ENCODE results near the gene SPTBN1.

SPTBN1 gene

DNA sequence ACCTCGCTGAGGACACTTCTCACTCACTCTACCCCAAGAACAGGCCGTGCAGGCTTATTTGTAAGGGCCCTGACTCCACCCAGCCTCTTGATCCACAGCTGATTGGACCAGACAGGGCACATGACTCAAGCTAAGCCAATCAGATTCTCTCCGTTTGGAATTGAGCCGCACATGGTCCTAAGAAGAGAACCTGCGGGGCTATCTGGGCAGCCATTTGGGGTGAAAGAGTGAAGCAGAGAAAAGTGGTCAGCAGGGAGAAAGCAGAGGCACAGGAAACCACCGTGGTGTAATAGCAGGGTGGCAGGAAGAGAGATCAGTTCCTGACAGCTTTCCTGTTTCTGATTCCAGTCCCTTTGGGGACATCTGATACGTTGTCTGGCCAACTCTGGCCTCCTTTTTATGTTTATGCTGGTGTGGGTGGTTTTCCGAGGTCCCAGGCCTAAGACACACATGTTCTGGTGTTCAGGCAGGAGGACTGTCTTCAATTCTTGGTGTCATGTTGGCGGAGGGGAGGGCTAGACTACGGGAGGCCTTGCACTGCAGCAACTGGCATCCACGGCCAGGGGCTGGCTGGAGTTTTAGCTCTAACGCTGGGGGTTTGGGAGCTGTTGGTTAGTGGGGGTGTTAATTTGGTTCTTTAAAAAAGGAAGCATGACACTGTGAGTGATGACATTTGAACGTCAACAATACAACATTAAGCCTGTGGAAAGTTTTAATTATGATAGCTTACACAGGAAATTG is 26.1 kb upstream of the SPTBN1 start:
- TF ChIP-seq FOXK2 (IDR thresholded peaks at IDR 0.05) = no peak
- no peak for TF ChIP-seq HDGF (IDR thresholded peaks at IDR 0.05; ENCODE audit: borderline replicate concordance)
- no peak for TF ChIP-seq FOXA1 (IDR thresholded peaks at IDR 0.05)
- no peak for TF ChIP-seq SUZ12 (IDR thresholded peaks at IDR 0.05)
- TF ChIP-seq PKNOX1 (IDR thresholded peaks at IDR 0.05) = no peak
- TF ChIP-seq ZNF384 (IDR thresholded peaks at IDR 0.05) = no peak
- TF ChIP-seq ARNT (IDR thresholded peaks at IDR 0.05) = no peak
- TF ChIP-seq L3MBTL2 (conservative IDR thresholded peaks at IDR 0.05) = no peak
- no peak for TF ChIP-seq SP1 (IDR thresholded peaks at IDR 0.05)
- TF ChIP-seq TARDBP (IDR thresholded peaks at IDR 0.05) = no peak
- no peak for TF ChIP-seq ELF4 (IDR thresholded peaks at IDR 0.05)
- TF ChIP-seq CTBP1 (IDR thresholded peaks at IDR 0.05; ENCODE audit: borderline replicate concordance) = no peak
- no peak for TF ChIP-seq FOXM1 (IDR thresholded peaks at IDR 0.05; ENCODE audit: borderline replicate concordance)
- TF ChIP-seq LEF1 (IDR thresholded peaks at IDR 0.05; ENCODE audit: borderline replicate concordance) = no peak
- no peak for TF ChIP-seq BHLHE40 (IDR thresholded peaks at IDR 0.05; ENCODE audit: borderline replicate concordance)
- no peak for TF ChIP-seq NFRKB (IDR thresholded peaks at IDR 0.05)
- DNase-seq (ENCODE audit: extremely low spot score) = no peak
- CTCF ChIA-PET = no interaction called here
- POLR2A ChIA-PET = no interaction called here

DNA sequence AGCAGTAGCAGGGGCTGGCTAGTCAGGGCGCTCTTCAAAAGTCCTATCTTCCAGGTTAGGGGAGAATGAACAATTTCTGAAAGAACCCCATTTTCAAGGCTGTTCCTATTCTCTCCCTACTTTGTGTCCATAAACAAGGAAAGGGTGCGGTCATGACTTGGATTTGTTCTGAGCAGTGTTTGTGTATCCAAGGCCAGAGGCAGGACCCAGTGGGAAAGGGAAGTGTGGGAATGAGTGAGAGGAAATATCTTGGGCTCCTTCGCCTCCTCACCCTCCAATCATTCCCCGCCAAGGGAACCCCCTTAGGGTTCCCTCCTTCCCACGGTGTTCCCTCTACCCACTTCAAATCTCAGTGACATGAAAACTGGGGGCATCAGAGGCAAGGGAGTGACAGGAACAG is 25.5 kb upstream of the SPTBN1 start:
- CTCF ChIA-PET = no interaction called here
- POLR2A ChIA-PET = no interaction called here
- no peak for DNase-seq (ENCODE audit: extremely low spot score)
- TF ChIP-seq NFRKB (IDR thresholded peaks at IDR 0.05) (no peak), L3MBTL2 (conservative IDR thresholded peaks at IDR 0.05) (no peak), PKNOX1 (IDR thresholded peaks at IDR 0.05) (no peak), HDGF (IDR thresholded peaks at IDR 0.05; ENCODE audit: borderline replicate concordance) (no peak), SP1 (IDR thresholded peaks at IDR 0.05) (no peak), FOXA1 (IDR thresholded peaks at IDR 0.05) (no peak), BHLHE40 (IDR thresholded peaks at IDR 0.05; ENCODE audit: borderline replicate concordance) (no peak), FOXM1 (IDR thresholded peaks at IDR 0.05; ENCODE audit: borderline replicate concordance) (no peak), ZNF384 (IDR thresholded peaks at IDR 0.05) (no peak), ELF4 (IDR thresholded peaks at IDR 0.05) (no peak), LEF1 (IDR thresholded peaks at IDR 0.05; ENCODE audit: borderline replicate concordance) (no peak), TARDBP (IDR thresholded peaks at IDR 0.05) (no peak), SUZ12 (IDR thresholded peaks at IDR 0.05) (no peak), ARNT (IDR thresholded peaks at IDR 0.05) (no peak)

DNA sequence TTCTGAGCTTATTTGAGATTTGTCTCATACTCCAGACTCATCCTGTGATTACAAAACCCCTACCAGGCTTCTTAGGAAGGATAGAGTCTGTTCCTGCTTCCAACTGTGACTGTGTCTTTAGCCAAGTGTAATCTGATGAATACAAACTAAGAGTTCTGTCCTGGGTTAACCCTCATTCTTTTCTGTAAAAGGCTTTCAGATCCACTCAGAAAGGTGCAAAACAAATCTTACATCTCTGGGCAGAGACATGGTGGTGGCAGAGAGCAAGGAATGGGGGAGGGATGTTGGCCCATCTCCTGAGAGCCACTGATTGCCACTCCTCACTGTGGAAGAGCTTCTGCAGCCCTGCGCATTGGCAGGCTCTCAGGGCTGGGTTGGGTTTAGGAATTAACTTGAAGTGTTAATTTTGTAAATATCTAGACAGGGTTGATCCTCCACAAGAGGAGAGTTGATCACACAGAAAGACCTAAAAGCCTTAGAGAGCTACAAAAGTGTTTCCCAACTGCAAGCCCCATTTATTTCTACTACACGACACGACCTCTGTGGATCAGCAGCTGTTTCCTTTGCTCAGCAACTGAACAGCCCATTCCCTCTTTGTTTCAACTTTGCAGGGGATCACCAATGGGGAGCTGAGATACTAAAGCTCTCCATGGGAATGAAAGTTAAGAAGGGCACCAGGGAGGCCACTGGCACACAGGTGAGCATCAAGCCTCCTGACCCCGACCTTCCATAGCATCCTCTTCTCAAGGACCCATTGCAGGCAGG is 23.7 kb upstream of the SPTBN1 start:
- no peak for DNase-seq (ENCODE audit: extremely low spot score)
- CTCF ChIA-PET = no interaction called here
- TF ChIP-seq CTBP1 (IDR thresholded peaks at IDR 0.05; ENCODE audit: borderline replicate concordance) (no peak), HDGF (IDR thresholded peaks at IDR 0.05; ENCODE audit: borderline replicate concordance) (no peak), L3MBTL2 (conservative IDR thresholded peaks at IDR 0.05) (no peak), LEF1 (IDR thresholded peaks at IDR 0.05; ENCODE audit: borderline replicate concordance) (no peak), SP1 (IDR thresholded peaks at IDR 0.05) (no peak), NFRKB (IDR thresholded peaks at IDR 0.05) (no peak), ARNT (IDR thresholded peaks at IDR 0.05) (no peak), ZNF384 (IDR thresholded peaks at IDR 0.05) (no peak), BHLHE40 (IDR thresholded peaks at IDR 0.05; ENCODE audit: borderline replicate concordance) (no peak), TARDBP (IDR thresholded peaks at IDR 0.05) (no peak), FOXK2 (IDR thresholded peaks at IDR 0.05) (no peak)

DNA sequence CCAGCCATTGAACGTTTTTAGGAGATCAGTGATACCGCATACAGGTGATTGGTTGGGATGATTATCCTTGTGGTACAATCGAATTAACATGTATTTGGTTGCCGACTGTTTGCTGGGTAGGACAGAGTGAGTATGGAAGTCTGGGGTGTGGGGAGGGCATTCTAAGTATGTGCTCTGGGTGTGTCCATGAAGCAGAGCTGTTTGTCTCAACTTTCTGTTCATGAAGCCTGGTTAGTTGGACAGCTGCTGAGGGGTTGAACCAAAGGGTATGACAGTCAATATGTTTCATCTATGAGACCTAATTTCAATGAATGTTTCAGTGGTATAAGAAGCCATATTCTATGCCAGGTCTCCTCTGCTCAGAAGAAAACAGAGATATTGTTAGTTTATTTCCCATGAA is 21.9 kb upstream of the SPTBN1 start:
- CTCF ChIA-PET = interaction anchor here (0.7 kb wide), 1 partner anchor 19 kb away, joined by 5 read pairs; no protein-coding TSS in a partner anchor
- TF ChIP-seq TARDBP (IDR thresholded peaks at IDR 0.05) (no peak), LEF1 (IDR thresholded peaks at IDR 0.05; ENCODE audit: borderline replicate concordance) (no peak), FOXM1 (IDR thresholded peaks at IDR 0.05; ENCODE audit: borderline replicate concordance) (no peak), SP1 (IDR thresholded peaks at IDR 0.05) (no peak), ARNT (IDR thresholded peaks at IDR 0.05) (no peak), L3MBTL2 (conservative IDR thresholded peaks at IDR 0.05) (no peak), HDGF (IDR thresholded peaks at IDR 0.05; ENCODE audit: borderline replicate concordance) (no peak), NFRKB (IDR thresholded peaks at IDR 0.05) (no peak), ZNF384 (IDR thresholded peaks at IDR 0.05) (no peak), SUZ12 (IDR thresholded peaks at IDR 0.05) (no peak), FOXK2 (IDR thresholded peaks at IDR 0.05) (no peak), PKNOX1 (IDR thresholded peaks at IDR 0.05) (no peak), BHLHE40 (IDR thresholded peaks at IDR 0.05; ENCODE audit: borderline replicate concordance) (no peak), CTBP1 (IDR thresholded peaks at IDR 0.05; ENCODE audit: borderline replicate concordance) (no peak)
- no peak for DNase-seq (ENCODE audit: extremely low spot score)
- POLR2A ChIA-PET = no interaction called here

More for the DNA sequence above, 23.7 kb upstream of the SPTBN1 start:
- POLR2A ChIA-PET = no interaction called here

GRCh38 chr2:54434711-54435110 is 21.4 kb upstream of the SPTBN1 start:
- ChIA-PET POLR2A (no interaction called here), CTCF (no interaction called here)
- TF ChIP-seq TARDBP (IDR thresholded peaks at IDR 0.05) (no peak), FOXK2 (IDR thresholded peaks at IDR 0.05) (no peak), FOXA1 (IDR thresholded peaks at IDR 0.05) (no peak), LEF1 (IDR thresholded peaks at IDR 0.05; ENCODE audit: borderline replicate concordance) (no peak), HDGF (IDR thresholded peaks at IDR 0.05; ENCODE audit: borderline replicate concordance) (no peak), SP1 (IDR thresholded peaks at IDR 0.05) (no peak), NFRKB (IDR thresholded peaks at IDR 0.05) (no peak), BHLHE40 (IDR thresholded peaks at IDR 0.05; ENCODE audit: borderline replicate concordance) (no peak), FOXM1 (IDR thresholded peaks at IDR 0.05; ENCODE audit: borderline replicate concordance) (no peak), CTBP1 (IDR thresholded peaks at IDR 0.05; ENCODE audit: borderline replicate concordance) (no peak), PKNOX1 (IDR thresholded peaks at IDR 0.05) (no peak), ELF4 (IDR thresholded peaks at IDR 0.05) (no peak), ZNF384 (IDR thresholded peaks at IDR 0.05) (no peak), SUZ12 (IDR thresholded peaks at IDR 0.05) (no peak), ARNT (IDR thresholded peaks at IDR 0.05) (no peak), L3MBTL2 (conservative IDR thresholded peaks at IDR 0.05) (no peak)
- DNase-seq (ENCODE audit: extremely low spot score) = no peak

Data from HEK293T (cell line).